Neural progenitor cell (in vitro differentiated cells): ENCODE data around the gene S100A6.

ENCODE experiments used
- CTCF ChIP-seq: fragments of 200-600 bp; sonication (generic); IDR thresholded peaks from 2 replicates; pipeline ENCODE4 v1.5.1; 2017; ENCODE audit warnings: antibody characterized with exemption, mild to moderate bottlenecking
- EZH2 ChIP-seq: fragments of 200-600 bp; sonication (generic); IDR thresholded peaks from 2 replicates; pipeline ENCODE4 v1.6.1; 2017; ENCODE audit warnings: antibody characterized with exemption, mild to moderate bottlenecking, moderate library complexity

GRCh38 chr1:153552335-153552734 lies 16.5 kb upstream of the S100A6 start:
- TF ChIP-seq CTCF (no peak), EZH2 (no peak)
